ENCODE measurements around the gene TMEM191B. TPM values are rescaled to one million over a fixed set of nuclear protein-coding genes. Genes with fewer than 3 reads are reported as not detected.
"Not testable (repeated sequence)": the region's sequence is repeated elsewhere in the genome, so short reads cannot be mapped to it uniquely, and the experiment has no call there.

Gene TMEM191B
- total and polyA plus RNA-seq, 2 donors from 2014 or later, result 5.2 to 10.6 TPM

- H3K9me3 ChIP-seq (ENCODE audit: control insufficient read depth in 2 of 3, insufficient read depth in 1 of 3, low read length in 3 of 3); H3K36me3 ChIP-seq (ENCODE audit: control insufficient read depth in 2 of 3, insufficient read depth in 3 of 3, low read length in 3 of 3); H3K9ac ChIP-seq (ENCODE audit: low read length in 3 of 3); H3K4me1 ChIP-seq (ENCODE audit: control insufficient read depth in 2 of 3, insufficient read depth in 2 of 3, low read depth in 1 of 3, low read length in 3 of 3); H3K27ac ChIP-seq (ENCODE audit: low read depth in 2 of 2, low read length in 2 of 2); H3K27me3 ChIP-seq (ENCODE audit: control insufficient read depth, insufficient read depth, low read length); intact Hi-C loops (cut with DNase I); H3K4me3 ChIP-seq (ENCODE audit: low read length in 3 of 3); FAIRE-seq: not testable (repeated sequence)
- peak; percentile 30 to 97 (median 82) for DNase-seq
These were observed 1.2 kb downstream of the TMEM191B start for GRCh38 chr22:18528597-18529415.

- H3K27ac ChIP-seq (ENCODE audit: low read depth in 2 of 2, low read length in 2 of 2); H3K9me3 ChIP-seq (ENCODE audit: control insufficient read depth in 2 of 3, insufficient read depth in 1 of 3, low read length in 3 of 3); H3K27me3 ChIP-seq (ENCODE audit: control insufficient read depth, insufficient read depth, low read length); H3K36me3 ChIP-seq (ENCODE audit: control insufficient read depth in 2 of 3, insufficient read depth in 3 of 3, low read length in 3 of 3); FAIRE-seq; H3K4me3 ChIP-seq (ENCODE audit: low read length in 3 of 3); H3K4me1 ChIP-seq (ENCODE audit: control insufficient read depth in 2 of 3, insufficient read depth in 2 of 3, low read depth in 1 of 3, low read length in 3 of 3); intact Hi-C loops (cut with DNase I); H3K9ac ChIP-seq (ENCODE audit: low read length in 3 of 3): not testable (repeated sequence)
- DNase-seq, result peak in 1 of 5 donors; percentile 65
These were observed 2.0 kb downstream of the TMEM191B start for GRCh38 chr22:18529416-18530145.

- DNase-seq; intact Hi-C loops (cut with DNase I); H3K9ac ChIP-seq (ENCODE audit: low read length in 3 of 3); H3K27ac ChIP-seq (ENCODE audit: low read depth in 2 of 2, low read length in 2 of 2); H3K27me3 ChIP-seq (ENCODE audit: control insufficient read depth, insufficient read depth, low read length); FAIRE-seq; H3K4me3 ChIP-seq (ENCODE audit: low read length in 3 of 3); H3K4me1 ChIP-seq (ENCODE audit: control insufficient read depth in 2 of 3, insufficient read depth in 2 of 3, low read depth in 1 of 3, low read length in 3 of 3); H3K9me3 ChIP-seq (ENCODE audit: control insufficient read depth in 2 of 3, insufficient read depth in 1 of 3, low read length in 3 of 3); H3K36me3 ChIP-seq (ENCODE audit: control insufficient read depth in 2 of 3, insufficient read depth in 3 of 3, low read length in 3 of 3): not testable (repeated sequence)
These were observed 6.0 kb downstream of the TMEM191B start for GRCh38 chr22:18533633-18534032.

- H3K27ac ChIP-seq (ENCODE audit: low read depth in 2 of 2, low read length in 2 of 2); H3K9ac ChIP-seq (ENCODE audit: low read length in 3 of 3); H3K4me1 ChIP-seq (ENCODE audit: control insufficient read depth in 2 of 3, insufficient read depth in 2 of 3, low read depth in 1 of 3, low read length in 3 of 3); intact Hi-C loops (cut with DNase I); H3K27me3 ChIP-seq (ENCODE audit: control insufficient read depth, insufficient read depth, low read length); H3K36me3 ChIP-seq (ENCODE audit: control insufficient read depth in 2 of 3, insufficient read depth in 3 of 3, low read length in 3 of 3); FAIRE-seq; H3K4me3 ChIP-seq (ENCODE audit: low read length in 3 of 3); DNase-seq; H3K9me3 ChIP-seq (ENCODE audit: control insufficient read depth in 2 of 3, insufficient read depth in 1 of 3, low read length in 3 of 3): not testable (repeated sequence)
These were observed 6.7 kb downstream of the TMEM191B start for GRCh38 chr22:18534315-18534714.

GRCh38 chr22:18539994-18540393 is 12.4 kb downstream of the TMEM191B start:
- DNase-seq, result peak in 1 of 5 donors; percentile 40
- H3K36me3 ChIP-seq (ENCODE audit: control insufficient read depth in 2 of 3, insufficient read depth in 3 of 3, low read length in 3 of 3); H3K27ac ChIP-seq (ENCODE audit: low read depth in 2 of 2, low read length in 2 of 2); H3K4me3 ChIP-seq (ENCODE audit: low read length in 3 of 3); H3K27me3 ChIP-seq (ENCODE audit: control insufficient read depth, insufficient read depth, low read length); intact Hi-C loops (cut with DNase I); H3K9me3 ChIP-seq (ENCODE audit: control insufficient read depth in 2 of 3, insufficient read depth in 1 of 3, low read length in 3 of 3); FAIRE-seq; H3K9ac ChIP-seq (ENCODE audit: low read length in 3 of 3); H3K4me1 ChIP-seq (ENCODE audit: control insufficient read depth in 2 of 3, insufficient read depth in 2 of 3, low read depth in 1 of 3, low read length in 3 of 3): not testable (repeated sequence)

- intact Hi-C loops (cut with DNase I); H3K4me1 ChIP-seq (ENCODE audit: control insufficient read depth in 2 of 3, insufficient read depth in 2 of 3, low read depth in 1 of 3, low read length in 3 of 3); H3K27me3 ChIP-seq (ENCODE audit: control insufficient read depth, insufficient read depth, low read length); H3K36me3 ChIP-seq (ENCODE audit: control insufficient read depth in 2 of 3, insufficient read depth in 3 of 3, low read length in 3 of 3); H3K9me3 ChIP-seq (ENCODE audit: control insufficient read depth in 2 of 3, insufficient read depth in 1 of 3, low read length in 3 of 3); DNase-seq; H3K9ac ChIP-seq (ENCODE audit: low read length in 3 of 3); H3K27ac ChIP-seq (ENCODE audit: low read depth in 2 of 2, low read length in 2 of 2); FAIRE-seq; H3K4me3 ChIP-seq (ENCODE audit: low read length in 3 of 3): not testable (repeated sequence)
These were observed 15.8 kb downstream of the TMEM191B start for GRCh38 chr22:18543400-18543799.

- H3K27ac ChIP-seq (ENCODE audit: low read depth in 2 of 2, low read length in 2 of 2); intact Hi-C loops (cut with DNase I); DNase-seq; H3K9ac ChIP-seq (ENCODE audit: low read length in 3 of 3); H3K36me3 ChIP-seq (ENCODE audit: control insufficient read depth in 2 of 3, insufficient read depth in 3 of 3, low read length in 3 of 3); FAIRE-seq; H3K4me3 ChIP-seq (ENCODE audit: low read length in 3 of 3); H3K27me3 ChIP-seq (ENCODE audit: control insufficient read depth, insufficient read depth, low read length); H3K9me3 ChIP-seq (ENCODE audit: control insufficient read depth in 2 of 3, insufficient read depth in 1 of 3, low read length in 3 of 3); H3K4me1 ChIP-seq (ENCODE audit: control insufficient read depth in 2 of 3, insufficient read depth in 2 of 3, low read depth in 1 of 3, low read length in 3 of 3): not testable (repeated sequence)
These were observed 17.0 kb downstream of the TMEM191B start for GRCh38 chr22:18544615-18545014.

GRCh38 chr22:18549458-18550179 is 22.0 kb downstream of the TMEM191B start:
- intact Hi-C loops (cut with DNase I); H3K4me1 ChIP-seq (ENCODE audit: control insufficient read depth in 2 of 3, insufficient read depth in 2 of 3, low read depth in 1 of 3, low read length in 3 of 3); H3K4me3 ChIP-seq (ENCODE audit: low read length in 3 of 3); H3K9me3 ChIP-seq (ENCODE audit: control insufficient read depth in 2 of 3, insufficient read depth in 1 of 3, low read length in 3 of 3); H3K27me3 ChIP-seq (ENCODE audit: control insufficient read depth, insufficient read depth, low read length); H3K9ac ChIP-seq (ENCODE audit: low read length in 3 of 3); FAIRE-seq; H3K36me3 ChIP-seq (ENCODE audit: control insufficient read depth in 2 of 3, insufficient read depth in 3 of 3, low read length in 3 of 3); H3K27ac ChIP-seq (ENCODE audit: low read depth in 2 of 2, low read length in 2 of 2): not testable (repeated sequence)
- DNase-seq, result peak in 1 of 5 donors; percentile 45

Data from kidney (tissue), 11 donors.